Loucy (cell line): ENCODE measurements around the gene ARHGAP19.

Experiments used
- H2AFZ ChIP-seq: fragments of 200-600 bp; sonication (generic); 2 replicates; pipeline ENCODE4 v1.6.0; 2016; ENCODE audit warnings: antibody characterized with exemption, mild to moderate bottlenecking, low read length, moderate library complexity
- H3F3A ChIP-seq: fragments of 200-600 bp; 2 replicates; pipeline ENCODE4 v1.6.0; 2016; ENCODE audit warnings: antibody characterized with exemption, low read depth, mild to moderate bottlenecking
- H3K27me3 ChIP-seq: fragments of 200-600 bp; sonication (generic); 2 replicates; pipeline ENCODE4 v1.6.1; 2014; ENCODE audit warnings: low read length, mild to moderate bottlenecking; ENCODE audit not compliant: insufficient read depth, poor library complexity, severe bottlenecking
- H3K36me3 ChIP-seq: fragments of 200-600 bp; sonication (generic); 2 replicates; pipeline ENCODE4 v1.6.1; 2016; ENCODE audit warnings: low read length; ENCODE audit not compliant: insufficient read depth
- H3K4me1 ChIP-seq: fragments of 200-600 bp; sonication (generic); 2 replicates; pipeline ENCODE4 v1.5.1; 2014; ENCODE audit warnings: low read length, mild to moderate bottlenecking; ENCODE audit not compliant: insufficient read depth, poor library complexity, severe bottlenecking
- H3K4me2 ChIP-seq: fragments of 200-600 bp; sonication (generic); 2 replicates; pipeline ENCODE4 v1.6.0; 2014; ENCODE audit warnings: antibody characterized with exemption, low read length, low read depth, mild to moderate bottlenecking; ENCODE audit not compliant: poor library complexity, severe bottlenecking
- H3K4me3 ChIP-seq: fragments of 200-600 bp; sonication (generic); 2 replicates; pipeline ENCODE4 v1.5.1; 2014; ENCODE audit warnings: low read length, mild to moderate bottlenecking, mixed read lengths; ENCODE audit not compliant: poor library complexity, severe bottlenecking
- H3K79me2 ChIP-seq: fragments of 200-600 bp; sonication (generic); 2 replicates; pipeline ENCODE4 v1.6.1; 2014; ENCODE audit warnings: low read length; ENCODE audit not compliant: insufficient read depth
- H3K9ac ChIP-seq: fragments of 200-600 bp; sonication (generic); 2 replicates; pipeline ENCODE4 v1.6.0; 2014; ENCODE audit warnings: mild to moderate bottlenecking, low read depth, low read length, moderate library complexity; ENCODE audit not compliant: poor library complexity, severe bottlenecking
- H3K9me2 ChIP-seq: fragments of 200-600 bp; sonication (generic); replicated peaks from 2 replicates; pipeline ENCODE4 v1.6.1; 2016; ENCODE audit warnings: low read depth, low read length, mixed read lengths
- H3K9me3 ChIP-seq: fragments of 200-600 bp; sonication (generic); 2 replicates; pipeline ENCODE4 v1.6.1; 2014; ENCODE audit warnings: mild to moderate bottlenecking, antibody characterized with exemption, low read length, low read depth; ENCODE audit not compliant: insufficient read depth
- H4K20me1 ChIP-seq: fragments of 200-600 bp; sonication (generic); 2 replicates; pipeline ENCODE4 v1.6.0; 2014; ENCODE audit warnings: antibody characterized with exemption, low read length, mild to moderate bottlenecking; ENCODE audit not compliant: insufficient read depth, poor library complexity, severe bottlenecking
- CTCF ChIP-seq: fragments of 200-600 bp; sonication (generic); conservative IDR thresholded peaks from 2 replicates; pipeline ENCODE4 v1.5.1; 2014; ENCODE audit warnings: mild to moderate bottlenecking, antibody characterized with exemption, low read length
- EZH2phosphoT487 ChIP-seq: fragments of 200-600 bp; IDR thresholded peaks from 2 replicates; pipeline ENCODE4 v1.6.1; 2018; ENCODE audit warnings: antibody characterized with exemption, mild to moderate bottlenecking, moderate library complexity, borderline replicate concordance

The ARHGAP19 gene

GRCh38 chr10:97321032-97321803, 28.8 kb upstream of the ARHGAP19 start:
- Histone ChIP-seq H3K4me1 (peaks cover 16% of the 10 kb centered on the region), H3K27me3 (no peaks in the 10 kb centered on the region), H3F3A (no peaks in the 10 kb centered on the region), H3K9me3 (no peaks in the 10 kb centered on the region), H3K9ac (peak overlapping the region; percentile 70), H4K20me1 (peaks cover 9% of the 10 kb centered on the region), H3K36me3 (no peaks in the 10 kb centered on the region), H2AFZ (no peak overlapping the region), H3K4me3 (peak overlapping the region; percentile 94), H3K79me2 (peaks cover 17% of the 10 kb centered on the region; the same call in 1 of the 2 replicates), H3K9me2 (no peaks in the 10 kb centered on the region), H3K4me2 (peak overlapping the region; percentile 98)
- TF ChIP-seq EZH2phosphoT487 = no peak
- TF ChIP-seq CTCF = no peak

- Histone ChIP-seq H3K4me3 (peak overlapping the region; percentile 94), H3K9me3 (no peaks in the 10 kb centered on the region), H3K36me3 (no peaks in the 10 kb centered on the region), H3K27me3 (no peaks in the 10 kb centered on the region), H4K20me1 (peaks cover 9% of the 10 kb centered on the region), H3K9ac (peak overlapping the region; percentile 70), H3K4me1 (peaks cover 16% of the 10 kb centered on the region), H3K79me2 (peaks cover 17% of the 10 kb centered on the region; the same call in 1 of the 2 replicates), H3F3A (no peaks in the 10 kb centered on the region), H2AFZ (peak overlapping the region; percentile 17; the same call in 1 of the 2 replicates), H3K4me2 (peak overlapping the region; percentile 98), H3K9me2 (no peaks in the 10 kb centered on the region)
- no peak for TF ChIP-seq CTCF
- no peak for TF ChIP-seq EZH2phosphoT487
These were observed 28.1 kb upstream of the ARHGAP19 start for GRCh38 chr10:97320480-97321031.

- Histone ChIP-seq H3K36me3 (no peaks in the 10 kb centered on the region), H3K9me3 (no peaks in the 10 kb centered on the region), H3K27me3 (no peaks in the 10 kb centered on the region), H3K9ac (peak overlapping the region; percentile 70), H3K4me1 (peaks cover 16% of the 10 kb centered on the region), H3F3A (no peaks in the 10 kb centered on the region), H4K20me1 (peaks cover 9% of the 10 kb centered on the region), H3K79me2 (peaks cover 17% of the 10 kb centered on the region; the same call in 1 of the 2 replicates), H3K4me3 (peak overlapping the region; percentile 94), H3K9me2 (no peaks in the 10 kb centered on the region), H3K4me2 (peak overlapping the region; percentile 98), H2AFZ (peak overlapping the region; percentile 17; the same call in 1 of the 2 replicates)
- TF ChIP-seq EZH2phosphoT487 (no peak), CTCF (peak; percentile 41; the same call in 1 of the 2 replicates)
These were observed 27.4 kb upstream of the ARHGAP19 start for GRCh38 chr10:97319671-97320479.
